Neural crest cell (in vitro differentiated cells): ENCODE results near the gene ZNF593OS. TPM values are rescaled to one million over a fixed set of nuclear protein-coding genes. Genes with fewer than 3 reads are reported as not detected.
A peak's percentile ranks its signal among the peaks of the same experiment; 100 is the strongest.

Experiments
- DNase-seq: peaks from one replicate; pipeline ENCODE4 v3.0.0; 2021; ENCODE audit warnings: low read depth, mixed read lengths, low spot score
- H3K27ac Mint-ChIP-seq: one replicate; pipeline ENCODE4 v1.8.0; 2021; ENCODE audit warnings: mild to moderate bottlenecking, mixed read lengths; ENCODE audit not compliant: unreplicated experiment
- H3K27me3 Mint-ChIP-seq: 2 replicates; pipeline ENCODE4 v1.8.0; 2021; ENCODE audit warnings: low read depth, mild to moderate bottlenecking, mixed read lengths
- H3K36me3 Mint-ChIP-seq: 2 replicates; pipeline ENCODE4 v1.8.0; 2021; ENCODE audit warnings: low read depth, mild to moderate bottlenecking, mixed read lengths
- H3K4me1 Mint-ChIP-seq: 2 replicates; pipeline ENCODE4 v1.8.0; 2021; ENCODE audit warnings: mixed read lengths
- H3K4me3 Mint-ChIP-seq: one replicate; pipeline ENCODE4 v1.8.0; 2021; ENCODE audit warnings: mild to moderate bottlenecking, mixed read lengths
- H3K9me3 Mint-ChIP-seq: 2 replicates; pipeline ENCODE4 v1.8.0; 2021; ENCODE audit warnings: mixed read lengths
- CTCF ChIP-seq: fragments of 200-600 bp; sonication (generic); conservative IDR thresholded peaks from 2 replicates; pipeline ENCODE4 v1.5.0; 2021; ENCODE audit warnings: antibody characterized with exemption, mild to moderate bottlenecking
- total RNA-seq: library from RNA; stranded (reverse); gene quantifications from 2 replicates; pipeline ENCODE4 v1.2.1, GENCODE V29; 2021

Gene ZNF593OS
- total RNA-seq, 1 donor from 2014 or later = not detected

DNA sequence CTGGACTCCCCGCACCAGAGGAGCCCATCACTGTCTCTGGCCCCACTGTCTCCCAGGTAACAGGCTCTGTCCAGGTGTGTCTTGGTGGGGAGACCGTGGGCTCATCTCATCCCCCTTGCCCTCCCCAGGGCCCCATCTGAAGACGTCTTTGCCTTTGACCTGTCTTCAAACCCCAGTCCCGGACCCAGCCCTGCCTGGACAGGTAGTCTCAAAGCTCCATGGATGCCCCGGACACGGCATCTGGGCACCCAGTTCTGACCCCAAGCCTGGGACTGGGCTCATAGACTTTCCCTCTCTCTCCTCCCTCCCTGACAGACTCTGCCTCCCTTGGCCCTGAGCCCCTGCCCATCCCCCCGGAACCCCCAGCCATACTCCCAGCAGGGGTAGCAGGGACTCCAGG is 12.5 kb upstream of the ZNF593OS start:
- TF ChIP-seq CTCF = no peak
- H3K4me1 Mint-ChIP-seq = no peaks in the 10 kb centered on the region
- H3K36me3 Mint-ChIP-seq = no peaks in the 10 kb centered on the region
- no peak overlapping the region for H3K4me3 Mint-ChIP-seq
- no peaks in the 10 kb centered on the region for H3K9me3 Mint-ChIP-seq
- H3K27me3 Mint-ChIP-seq = no peaks in the 10 kb centered on the region
- H3K27ac Mint-ChIP-seq = no peak overlapping the region
- DNase-seq = no peak

DNA sequence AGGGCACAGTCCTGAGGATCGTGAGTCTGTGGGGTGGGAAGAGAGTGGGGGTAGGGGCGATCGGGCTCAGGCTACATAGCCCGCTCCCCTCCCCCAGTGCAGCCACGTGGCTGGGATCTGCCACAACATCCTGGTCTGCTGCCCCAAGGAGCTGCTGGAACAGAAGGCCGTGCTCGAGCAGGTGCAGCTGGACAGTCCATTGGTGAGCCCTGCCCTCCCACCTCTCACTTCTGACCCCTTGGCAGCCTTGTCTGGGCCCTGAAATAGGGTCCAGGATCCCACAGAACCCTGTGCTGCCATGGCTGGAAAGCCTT is 10.7 kb upstream of the ZNF593OS start:
- DNase-seq = no peak
- no peak overlapping the region for H3K27ac Mint-ChIP-seq
- H3K9me3 Mint-ChIP-seq = no peaks in the 10 kb centered on the region
- H3K4me1 Mint-ChIP-seq = peaks cover 4% of the 10 kb centered on the region
- no peak overlapping the region for H3K4me3 Mint-ChIP-seq
- TF ChIP-seq CTCF = no peak
- H3K27me3 Mint-ChIP-seq = no peaks in the 10 kb centered on the region
- no peaks in the 10 kb centered on the region for H3K36me3 Mint-ChIP-seq

- Mint-ChIP-seq H3K4me3 (no peak overlapping the region), H3K27ac (no peak overlapping the region), H3K9me3 (no peaks in the 10 kb centered on the region), H3K36me3 (no peaks in the 10 kb centered on the region), H3K4me1 (peaks cover 4% of the 10 kb centered on the region), H3K27me3 (no peaks in the 10 kb centered on the region)
- no peak for DNase-seq
- no peak for TF ChIP-seq CTCF
These were observed 10.2 kb upstream of the ZNF593OS start for GRCh38 chr1:26181586-26182382.

GRCh38 chr1:26180010-26180506 is 8.4 kb upstream of the ZNF593OS start:
- TF ChIP-seq CTCF = no peak
- H3K4me3 Mint-ChIP-seq = no peak overlapping the region
- H3K36me3 Mint-ChIP-seq = no peaks in the 10 kb centered on the region
- H3K27me3 Mint-ChIP-seq = no peaks in the 10 kb centered on the region
- no peaks in the 10 kb centered on the region for H3K9me3 Mint-ChIP-seq
- no peak overlapping the region for H3K27ac Mint-ChIP-seq
- H3K4me1 Mint-ChIP-seq = peaks cover 4% of the 10 kb centered on the region
- no peak for DNase-seq

DNA sequence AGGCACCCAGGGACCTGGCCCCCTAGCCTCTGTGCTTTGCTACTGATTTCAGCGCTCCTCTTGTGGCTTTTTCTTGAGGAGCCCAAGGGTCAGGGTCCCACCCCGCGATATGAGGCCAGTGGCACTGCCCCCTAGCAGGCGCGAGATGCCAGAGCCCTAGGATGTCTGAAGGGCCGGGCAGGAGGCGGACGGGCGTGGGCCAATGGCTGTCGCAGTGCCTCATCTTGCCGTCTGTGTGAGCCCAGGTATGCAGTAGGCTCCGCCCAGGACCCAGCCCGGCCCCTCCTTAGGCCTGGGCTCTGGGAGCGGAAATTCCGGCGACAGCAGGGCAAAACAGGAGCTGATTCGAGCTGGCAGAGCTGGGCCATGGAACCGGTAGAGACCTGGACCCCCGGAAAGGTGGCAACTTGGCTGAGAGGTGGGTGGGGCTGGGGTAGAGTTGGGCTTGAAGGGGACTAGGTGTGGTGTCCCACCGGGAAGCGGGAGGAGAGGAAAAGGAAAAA is 5.6 kb upstream of the ZNF593OS start, which contains the start of gene CNKSR1:
TSS of gene CNKSR1 (plus strand) at position 310 of the 503 bp plus-strand sequence. CDS start at position 367, 57 bp downstream.
- no peak for DNase-seq
- TF ChIP-seq CTCF = no peak
- Mint-ChIP-seq H3K27me3 (no peaks in the 10 kb centered on the region), H3K36me3 (no peaks in the 10 kb centered on the region), H3K9me3 (no peaks in the 10 kb centered on the region), H3K27ac (peak within 1 kb of the TSS; percentile 89), H3K4me1 (peaks cover 4% of the 10 kb centered on the region), H3K4me3 (no peak within 1 kb of the TSS)
